NCI-H1092 treated with DMSO at 0.1 percent for 48 hours (cell line): ENCODE results near the gene ZSWIM1.
"Not testable (repeated sequence)": the region's sequence is repeated elsewhere in the genome, so short reads cannot be mapped to it uniquely, and the experiment has no call there.

Experiments used
- DNase-seq: peaks from one replicate; lab custom pipeline; 2025; lab: John Stamatoyannopoulos, UW

ZSWIM1 gene

DNA sequence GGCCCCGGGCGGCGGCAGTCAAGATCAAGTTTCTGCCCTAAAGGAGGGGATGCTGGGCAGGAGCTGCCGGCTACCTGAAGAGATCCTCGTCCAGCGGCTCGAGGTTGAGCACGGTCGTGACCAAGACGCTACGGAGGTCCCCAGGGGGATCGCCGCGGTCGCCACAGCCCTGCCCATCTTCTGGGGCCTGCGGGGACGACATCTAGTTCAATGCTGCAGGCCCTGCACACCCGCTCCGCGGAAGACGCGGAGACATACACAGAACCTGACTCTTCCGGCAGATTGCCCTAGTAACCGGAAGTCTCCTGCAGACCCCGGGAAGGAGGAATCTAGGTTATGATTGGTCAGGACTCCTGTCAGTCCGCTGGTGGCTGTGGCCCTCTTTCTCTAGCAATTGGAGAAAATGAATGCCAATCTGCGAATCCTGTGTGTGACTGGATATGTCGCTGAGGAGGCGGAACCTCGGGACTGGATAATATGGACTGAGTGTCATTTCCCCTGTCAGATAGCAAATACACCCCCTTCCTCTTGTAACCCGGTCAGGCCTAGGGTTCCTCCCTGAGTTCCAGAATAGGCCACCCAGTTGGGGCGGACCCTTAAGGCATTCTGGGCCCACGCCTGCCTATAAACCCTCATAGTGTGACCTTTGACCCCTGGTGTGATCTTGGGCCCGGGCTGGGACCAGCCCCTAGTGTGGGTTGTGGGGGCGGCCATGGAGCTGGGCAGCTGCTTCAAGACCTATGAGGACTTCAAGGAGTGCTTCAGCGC lies 23.7 kb upstream of the ZSWIM1 start, which contains the start of the genes ACOT8 and ZSWIM3:
ACOT8 (minus strand) TSS at position 279 of the 768 bp plus-strand sequence; CDS start at position 202, 77 bp downstream.
ZSWIM3 (plus strand) TSS at position 501 of the 768 bp plus-strand sequence; CDS start at position 713, 212 bp downstream.
- DNase-seq: peak; percentile 100

DNA sequence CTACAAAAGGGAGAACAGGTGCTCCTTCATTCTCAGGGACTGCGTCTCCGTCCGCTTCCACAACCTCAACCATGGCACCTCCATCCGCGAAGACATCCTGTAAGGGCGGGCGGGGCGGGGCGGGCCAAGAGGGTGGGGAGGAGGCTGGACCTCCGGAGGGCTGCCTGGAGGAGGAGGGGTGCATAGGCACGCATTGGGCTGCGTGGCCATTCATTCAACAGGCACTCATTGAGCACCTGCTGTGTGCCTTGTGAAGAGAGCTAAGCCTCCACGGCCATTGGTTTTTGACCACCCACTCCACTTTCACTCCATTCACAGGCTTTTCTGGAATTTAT lies 23.2 kb upstream of the ZSWIM1 start:
- DNase-seq: peak; percentile 58

DNA sequence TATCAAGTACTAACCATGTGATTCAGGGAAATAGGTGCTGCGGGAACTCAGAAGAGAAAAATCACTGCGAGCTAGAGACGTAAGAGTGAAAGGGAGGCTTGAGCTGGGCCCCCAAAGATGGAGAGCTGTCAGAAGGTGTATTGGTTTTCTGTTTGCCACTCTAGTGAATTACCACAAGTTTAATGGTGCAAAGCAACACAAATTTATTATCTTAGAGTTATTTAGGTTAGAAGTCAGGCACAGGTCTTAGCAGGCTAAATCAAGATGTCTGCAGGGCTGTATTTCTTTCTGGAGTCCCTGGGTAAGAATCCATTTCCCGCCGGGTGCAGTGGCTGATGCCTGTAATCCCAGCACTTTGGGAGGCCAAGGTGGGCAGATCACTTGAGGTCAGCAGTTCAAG lies 21.1 kb upstream of the ZSWIM1 start:
- DNase-seq: no peak

DNA sequence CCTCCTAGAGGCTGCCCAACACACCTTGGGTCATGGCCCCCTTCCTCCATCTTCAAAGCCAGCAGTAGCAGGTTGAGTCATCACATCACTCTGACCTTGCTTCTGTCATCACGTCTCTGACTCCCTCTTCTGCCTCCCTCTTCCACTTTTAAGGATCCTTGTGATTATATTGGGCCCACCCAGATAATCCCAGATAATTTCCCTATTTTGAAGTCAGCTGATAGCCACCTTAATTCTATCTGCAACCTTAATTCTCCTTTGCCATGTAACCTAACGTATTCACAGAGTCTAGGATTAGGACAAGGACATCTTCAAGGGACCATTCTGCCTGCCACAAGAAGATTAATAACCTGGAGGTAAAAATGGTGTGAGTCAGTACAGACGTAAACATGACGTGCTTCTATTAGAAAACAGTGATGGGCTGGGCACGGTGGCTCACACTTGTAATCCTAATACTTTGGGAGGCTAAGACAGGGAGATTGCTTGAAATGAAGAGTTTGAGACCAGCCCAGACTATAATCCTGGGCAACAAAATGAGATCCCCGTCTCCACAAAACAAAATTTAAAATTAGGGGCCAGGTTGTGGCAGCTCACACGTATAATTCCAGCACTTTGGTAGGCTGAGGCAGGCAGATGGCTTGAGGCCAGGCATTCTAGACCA lies 20.3 kb upstream of the ZSWIM1 start:
- DNase-seq: peak; percentile 13

DNA sequence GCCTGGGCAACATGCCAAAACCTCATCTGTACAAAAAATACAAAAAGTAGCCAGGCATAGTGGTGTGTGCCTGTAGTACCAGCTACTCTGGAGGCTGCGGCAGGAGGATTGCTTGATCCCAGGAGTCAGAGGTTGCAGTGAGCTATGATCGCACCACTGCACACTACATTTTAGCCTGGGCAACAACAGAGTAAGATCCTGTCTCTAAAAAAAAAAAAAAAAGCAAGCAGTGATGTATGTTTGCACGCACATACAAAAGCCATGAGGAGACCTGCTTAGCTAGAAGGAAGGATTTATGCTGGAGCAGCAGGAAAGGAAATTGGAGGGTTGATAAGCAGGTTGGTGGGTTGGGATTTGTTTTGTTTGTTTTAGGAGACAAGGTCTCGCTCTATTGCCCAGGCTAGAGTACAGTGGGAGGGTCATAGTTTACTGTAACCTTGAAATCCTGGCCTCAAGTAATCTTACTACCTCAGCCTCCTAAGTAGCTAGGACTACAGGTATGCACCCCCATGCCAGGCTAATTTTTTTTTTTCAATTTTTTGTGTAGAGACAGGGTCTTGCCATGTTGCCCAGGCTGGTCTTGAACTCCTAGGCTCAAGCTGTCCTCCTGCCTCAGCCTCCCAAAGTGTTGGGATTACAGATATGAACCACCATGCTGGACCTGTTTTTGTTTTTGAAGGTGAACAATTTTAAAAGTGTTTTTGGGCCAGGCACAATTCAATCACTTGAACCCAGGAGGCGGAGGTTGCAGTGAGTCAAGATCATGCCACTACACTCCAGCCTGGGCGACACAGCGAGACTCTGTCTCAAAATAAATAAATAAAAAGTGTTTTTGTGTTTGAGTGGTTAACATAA lies 19.6 kb upstream of the ZSWIM1 start:
- DNase-seq: no peak

DNA sequence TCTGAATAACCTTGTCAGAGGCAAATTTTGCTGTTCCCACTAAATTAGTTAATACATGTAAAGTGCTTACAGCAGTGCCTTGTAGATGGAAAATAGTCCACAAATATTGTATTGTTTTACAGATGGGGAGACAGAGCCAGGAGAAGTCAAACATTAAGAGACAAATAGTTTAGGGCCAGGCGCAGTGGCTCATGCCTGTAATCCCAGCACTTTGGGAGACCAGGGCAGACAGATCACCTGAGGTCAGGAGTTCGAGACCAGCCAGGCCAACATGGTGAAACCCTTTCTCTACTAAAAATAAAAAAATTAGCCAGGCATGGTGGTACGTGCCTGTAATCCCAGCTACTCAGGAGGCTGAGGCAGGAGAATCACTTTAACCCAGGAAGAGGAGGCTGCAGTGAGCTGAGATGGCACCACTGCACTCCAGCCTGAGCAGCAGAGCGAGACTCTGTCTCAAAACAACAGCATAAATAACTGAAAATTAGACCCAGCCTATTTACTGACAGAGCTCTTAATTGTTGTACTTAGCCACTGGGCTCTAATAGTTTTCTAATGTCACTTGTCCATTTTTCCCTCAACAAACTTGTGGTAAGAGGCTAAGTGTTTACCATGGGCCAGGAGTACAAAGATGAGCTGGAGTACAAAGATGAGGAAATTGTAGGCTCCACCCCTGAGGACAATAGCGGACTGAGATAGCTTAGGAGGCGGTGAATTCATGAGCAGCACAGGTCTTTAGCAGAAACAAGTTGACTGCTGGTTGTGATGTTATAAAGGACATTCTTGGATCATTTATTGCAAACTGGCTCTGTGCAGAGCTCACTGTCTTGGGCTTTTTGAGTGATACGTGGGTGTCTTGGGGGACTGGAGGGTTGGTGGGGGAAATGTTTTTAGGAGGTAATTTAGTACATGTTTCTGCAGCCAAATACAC lies 17.2 kb upstream of the ZSWIM1 start:
- no peak for DNase-seq

DNA sequence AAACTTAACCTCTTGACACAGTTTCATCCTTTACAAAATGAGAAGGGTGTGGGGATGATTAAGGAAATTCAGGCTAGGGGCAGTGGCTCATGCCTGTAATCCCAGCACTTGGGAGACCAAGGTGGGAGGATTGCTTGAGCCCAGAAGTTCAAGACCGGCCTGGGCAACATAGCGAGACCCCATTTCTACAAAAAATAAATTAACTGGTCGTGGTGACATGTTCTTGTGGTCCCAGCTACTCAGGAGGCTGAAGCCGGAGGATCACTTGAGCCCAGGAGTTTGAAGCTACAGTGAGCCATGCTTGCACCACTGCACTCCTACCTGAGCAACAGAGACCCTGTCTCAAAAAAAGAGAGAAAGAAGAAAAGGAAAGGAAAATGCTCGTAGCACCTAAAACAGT lies 14.6 kb upstream of the ZSWIM1 start:
- no peak for DNase-seq

DNA sequence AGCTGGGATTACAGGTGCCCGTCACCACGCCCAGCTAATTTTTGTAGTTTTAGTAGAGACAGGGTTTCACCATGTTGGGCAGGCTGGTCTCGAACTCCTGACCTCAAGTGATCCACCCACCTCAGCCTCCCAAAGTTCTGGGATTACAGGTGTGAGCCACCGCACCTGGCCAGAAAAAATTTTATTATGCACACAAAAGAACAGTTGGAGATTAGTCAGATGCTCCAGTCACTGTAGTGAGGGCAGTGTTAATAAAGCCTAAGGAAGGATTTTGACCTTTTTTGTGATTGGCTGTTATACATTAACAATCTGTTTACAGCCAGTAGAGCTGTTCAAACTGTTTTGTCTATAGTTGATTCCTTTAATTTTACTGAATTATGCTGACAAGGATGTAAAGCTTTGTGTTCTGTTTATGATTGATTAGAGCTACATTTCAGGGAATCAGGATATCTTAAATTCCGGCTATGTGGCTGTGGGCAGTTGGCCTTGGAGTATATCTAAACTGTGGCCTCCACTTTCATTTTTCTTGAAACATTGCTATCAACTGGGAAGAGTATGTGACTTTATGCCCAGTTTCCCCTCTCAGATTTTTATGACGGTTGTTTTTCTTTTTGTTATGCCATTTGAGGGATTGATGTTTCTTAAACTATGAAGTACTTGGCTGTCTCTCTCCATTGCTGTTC lies 13.8 kb upstream of the ZSWIM1 start:
- DNase-seq: no peak

DNA sequence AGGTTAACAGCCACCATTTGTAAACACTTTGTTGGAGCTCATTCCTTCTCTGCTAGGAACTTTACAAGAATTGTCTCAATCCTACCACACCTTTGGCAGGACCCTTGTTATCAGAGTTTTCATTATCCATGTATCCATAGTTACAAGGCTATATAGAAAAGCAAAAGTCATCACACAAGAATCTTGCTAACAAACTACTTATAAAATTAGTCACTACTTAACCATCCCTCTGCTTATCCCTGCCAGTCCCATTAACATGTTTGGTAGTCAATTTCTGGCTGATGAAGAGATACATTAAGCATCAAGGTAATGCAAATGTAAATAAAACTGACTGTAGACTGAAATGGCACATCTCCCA lies 13.2 kb upstream of the ZSWIM1 start:
- DNase-seq: no peak

DNA sequence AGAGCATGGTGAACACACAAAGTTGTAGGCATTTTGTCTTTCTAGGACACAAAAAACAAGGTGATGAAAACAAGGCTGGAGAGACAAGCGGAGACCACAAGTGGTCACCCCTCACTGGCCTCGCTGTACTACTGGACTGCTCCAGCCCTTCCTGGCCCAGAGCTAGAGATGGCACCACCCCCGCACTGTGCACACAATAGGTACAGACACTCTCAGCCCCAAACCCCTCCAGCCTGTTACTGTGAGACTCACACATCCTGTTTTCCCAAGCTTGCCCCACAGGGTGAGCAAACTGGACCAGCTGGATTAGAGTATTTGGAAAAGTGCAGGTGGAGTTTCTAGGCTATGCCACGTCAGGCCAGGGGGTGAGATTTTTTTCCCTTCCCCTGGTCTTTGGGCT lies 8.4 kb upstream of the ZSWIM1 start:
- no peak for DNase-seq

DNA sequence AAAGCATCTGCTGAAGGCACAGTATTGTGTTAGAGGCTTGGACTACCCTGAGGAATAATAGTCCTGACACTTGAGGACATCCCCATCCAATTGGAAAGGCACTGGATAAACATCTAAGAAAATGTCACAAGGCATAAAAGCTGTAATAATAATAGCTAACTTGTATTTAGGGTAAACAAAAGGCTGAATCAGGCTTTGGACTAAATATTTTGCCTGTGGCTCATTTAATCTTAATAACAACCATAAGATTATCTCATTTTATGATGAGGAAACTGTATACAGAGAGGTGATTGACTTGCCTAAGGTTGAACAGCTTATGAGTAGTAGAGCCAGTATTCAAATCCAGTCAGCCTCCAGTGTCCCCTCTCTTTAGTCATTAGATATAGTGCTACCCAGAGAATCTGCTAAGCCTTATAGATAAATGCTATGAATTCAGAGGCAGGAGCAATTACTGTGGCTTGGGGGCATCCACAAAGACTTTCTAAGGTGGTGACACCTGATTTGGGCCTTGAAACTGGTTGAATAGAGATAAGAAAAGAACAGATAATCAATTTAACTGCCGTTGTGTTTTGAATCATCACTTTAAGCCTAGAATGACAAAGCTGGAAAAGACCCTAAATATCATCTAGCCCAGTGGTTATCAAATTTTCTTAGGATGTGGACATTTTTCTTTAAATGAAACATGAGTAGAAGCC lies 7.5 kb upstream of the ZSWIM1 start:
- no peak for DNase-seq

DNA sequence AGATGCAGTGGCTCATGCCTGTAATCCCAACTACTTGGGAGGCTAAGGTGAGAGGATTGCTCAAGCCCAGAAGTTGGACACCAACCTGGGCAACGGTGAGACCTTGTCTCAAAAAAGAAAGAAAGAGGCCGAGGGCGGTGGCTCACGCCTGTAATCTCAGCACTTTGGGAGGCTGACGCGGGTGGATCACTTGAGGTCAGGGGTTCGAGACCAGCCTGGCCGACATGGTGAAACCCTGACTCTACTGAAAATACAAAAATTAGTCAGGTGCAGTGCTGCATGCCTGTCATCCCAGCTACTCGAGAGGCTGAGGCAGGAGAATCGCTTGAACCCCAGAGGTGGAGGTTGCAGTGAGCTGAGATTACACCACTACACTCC lies 6.9 kb upstream of the ZSWIM1 start:
- not testable (repeated sequence) for DNase-seq

DNA sequence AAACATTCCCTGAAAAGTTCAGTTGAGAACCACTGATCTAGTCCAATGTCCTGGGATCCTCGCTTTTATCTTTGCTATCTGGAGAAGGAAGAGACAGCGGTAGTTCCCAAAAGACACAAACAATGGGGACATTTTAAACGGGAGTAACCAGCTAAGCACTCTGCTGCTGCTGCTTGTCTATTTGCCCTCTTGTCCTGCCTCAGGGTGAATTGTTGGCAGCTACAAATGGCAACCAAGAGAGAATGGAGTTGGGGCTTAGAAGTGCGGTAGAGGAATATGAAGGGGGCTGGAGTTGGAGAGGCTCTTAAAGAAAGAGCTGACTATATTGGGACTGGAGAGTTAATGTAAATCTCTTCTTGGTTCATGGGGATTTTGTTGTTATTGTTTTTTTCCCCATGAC lies 6.5 kb upstream of the ZSWIM1 start:
- no peak for DNase-seq

DNA sequence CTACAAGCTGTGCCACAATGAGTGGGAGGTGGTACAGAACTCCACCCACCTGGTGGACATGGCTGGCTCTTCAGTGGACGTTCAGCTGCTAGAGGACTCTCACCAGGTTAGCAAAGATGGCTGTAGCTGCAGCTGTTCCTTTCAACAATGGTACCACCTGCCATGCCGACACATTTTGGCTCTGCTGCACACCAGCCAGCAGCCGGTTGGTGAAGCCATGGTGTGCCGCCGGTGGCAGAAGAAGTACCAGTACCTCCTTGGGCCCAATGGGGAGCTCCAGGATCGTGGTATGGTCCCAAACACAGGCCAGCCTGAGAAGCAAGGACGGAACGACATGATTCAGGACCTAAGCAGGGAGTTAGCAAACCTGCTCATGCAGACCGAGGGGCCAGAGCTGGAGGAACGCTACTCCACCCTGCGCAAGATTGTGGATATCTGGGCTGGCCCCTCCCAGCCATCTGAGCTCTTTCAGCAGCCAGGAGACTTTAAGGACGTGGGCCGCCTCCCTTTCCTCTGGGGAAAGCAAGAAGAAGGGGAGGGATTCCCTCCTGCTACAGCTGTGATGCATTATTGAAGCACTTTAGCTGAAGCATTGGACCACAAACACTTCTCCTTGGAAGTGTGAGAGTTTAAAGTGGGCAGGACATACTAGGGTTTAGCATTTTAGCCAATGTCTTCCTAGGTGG lies 2.8 kb upstream of the ZSWIM1 start:
- no peak for DNase-seq

DNA sequence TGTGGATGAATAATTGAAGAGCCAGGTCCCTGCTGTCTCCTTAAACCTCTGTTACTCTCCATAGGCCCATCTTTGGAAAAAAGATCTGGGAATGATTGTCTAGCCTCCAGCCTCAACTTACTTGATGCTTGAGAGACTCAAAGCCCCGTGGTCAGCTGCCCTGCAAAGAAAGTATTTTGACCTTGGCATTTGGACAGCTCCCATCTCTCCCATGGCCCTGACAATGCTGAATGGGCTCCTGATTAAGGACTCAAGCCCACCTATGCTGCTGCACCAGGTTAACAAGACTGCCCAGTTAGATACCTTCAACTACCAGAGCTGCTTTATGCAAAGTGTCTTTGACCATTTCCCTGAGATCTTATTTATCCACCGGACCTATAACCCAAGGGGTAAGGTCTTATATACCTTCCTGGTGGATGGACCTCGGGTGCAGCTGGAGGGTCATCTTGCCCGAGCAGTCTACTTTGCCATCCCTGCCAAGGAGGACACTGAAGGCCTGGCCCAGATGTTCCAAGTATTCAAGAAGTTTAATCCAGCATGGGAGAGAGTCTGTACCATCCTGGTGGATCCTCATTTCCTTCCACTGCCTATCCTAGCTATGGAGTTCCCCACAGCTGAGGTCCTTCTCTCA lies 1.6 kb downstream of the ZSWIM1 start:
- DNase-seq: no peak

DNA sequence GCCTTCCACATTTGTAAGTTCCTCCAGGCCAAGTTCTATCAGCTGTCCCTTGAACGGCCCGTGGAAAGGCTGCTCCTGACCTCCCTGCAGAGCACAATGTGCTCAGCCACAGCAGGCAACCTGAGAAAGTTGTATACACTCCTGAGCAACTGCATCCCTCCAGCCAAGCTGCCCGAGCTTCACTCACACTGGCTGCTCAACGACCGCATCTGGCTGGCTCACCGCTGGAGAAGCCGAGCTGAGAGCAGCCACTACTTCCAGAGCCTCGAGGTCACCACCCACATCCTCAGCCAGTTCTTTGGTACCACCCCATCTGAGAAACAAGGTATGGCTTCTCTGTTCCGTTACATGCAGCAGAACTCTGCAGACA lies 2.1 kb downstream of the ZSWIM1 start:
- no peak for DNase-seq

DNA sequence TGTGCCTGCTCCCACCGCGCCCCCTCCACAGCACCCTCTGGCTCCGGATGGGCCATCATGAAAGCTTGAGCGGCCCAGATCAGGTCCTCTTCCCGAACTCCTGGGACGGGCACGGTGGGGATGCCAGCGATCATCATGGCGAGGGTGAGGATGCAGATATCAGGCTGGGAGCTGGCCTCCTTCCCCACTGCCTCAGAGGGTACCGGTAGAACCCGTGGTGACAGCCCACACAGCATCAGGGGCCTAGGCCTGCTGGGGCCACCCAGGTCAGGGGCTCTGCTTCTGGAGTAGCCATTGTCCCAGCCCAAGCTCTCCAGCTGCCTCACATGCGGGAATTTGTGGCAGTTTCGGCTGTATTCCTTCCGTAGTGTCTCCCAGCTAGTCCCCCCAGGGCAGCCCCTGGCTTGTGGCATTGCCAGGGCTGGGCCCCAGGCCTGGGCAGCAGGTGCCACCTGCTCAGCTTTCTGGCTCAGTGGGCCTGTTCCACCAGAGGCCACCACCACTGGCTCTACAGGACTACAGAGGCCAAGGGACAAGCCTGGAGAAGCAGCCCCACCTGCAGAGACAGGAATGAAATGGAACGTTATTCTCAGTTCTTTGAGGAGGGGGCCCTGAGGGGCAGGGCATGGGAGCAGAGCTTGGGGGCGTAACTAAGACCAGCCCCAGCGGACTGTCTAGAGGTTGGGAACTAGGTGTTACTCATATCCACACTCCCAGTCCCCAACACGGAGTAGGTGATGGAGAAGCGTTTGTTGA lies 5.7 kb downstream of the ZSWIM1 start:
- no peak for DNase-seq

DNA sequence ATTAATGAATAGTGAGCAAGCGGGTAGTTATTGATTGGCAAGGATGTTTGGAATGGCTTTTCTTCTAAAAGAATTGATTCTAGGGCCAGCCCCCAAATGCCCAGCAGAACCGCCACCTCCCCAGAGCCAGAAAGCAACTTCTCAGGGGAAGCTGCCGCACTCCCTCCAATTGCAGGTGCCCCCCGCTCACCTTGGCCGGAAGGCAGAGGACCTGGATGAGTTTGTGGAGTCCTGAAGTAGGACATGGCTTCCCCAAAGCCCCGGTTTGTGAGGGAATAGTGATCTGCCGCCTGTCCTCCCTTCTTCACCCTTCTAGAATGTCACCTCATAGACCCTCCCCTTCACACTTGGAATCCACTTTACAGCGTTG lies 6.3 kb downstream of the ZSWIM1 start, which contains the start of gene SPATA25:
SPATA25 (minus strand) TSS at position 277 of the 370 bp plus-strand sequence; CDS start at position 245, 32 bp downstream.
- no peak for DNase-seq

DNA sequence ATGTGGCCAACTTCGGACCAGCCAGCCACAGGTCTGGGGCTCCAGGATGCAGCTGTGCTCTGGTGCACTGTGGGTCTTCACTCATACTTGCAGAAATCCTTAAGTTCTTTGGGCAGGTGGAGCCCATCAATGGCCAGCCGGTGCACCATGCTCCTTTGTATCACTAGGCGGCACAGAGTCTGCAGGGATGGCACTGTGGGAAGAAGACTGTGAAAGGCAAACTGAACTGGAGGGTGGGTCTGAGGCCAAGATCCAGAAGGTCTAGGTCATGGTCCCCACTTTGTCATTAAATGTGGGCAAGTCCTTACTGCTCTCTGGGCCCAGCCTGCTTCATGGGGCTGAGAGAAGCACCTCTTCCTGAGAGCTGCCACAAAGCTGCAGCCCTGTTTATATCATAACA lies 7.7 kb downstream of the ZSWIM1 start:
- no peak for DNase-seq
